HEK293 (cell line): ENCODE results near the gene SMARCB1.

Source experiments
- TCF7L2 ChIP-seq: IDR thresholded peaks from 2 replicates; pipeline ENCODE4 v1.6.1; 2011; ENCODE audit warnings: low read depth, mild to moderate bottlenecking, inconsistent platforms, low read length, moderate library complexity, borderline replicate concordance
- YY1 ChIP-seq: fragments of 450-650 bp; formaldehyde crosslinking; IDR thresholded peaks from 2 replicates; pipeline ENCODE4 v1.5.1; 2018; ENCODE audit warnings: missing biosample characterization, missing genetic modification characterization
- ZNF274 ChIP-seq, 2 experiments: fragments of 200-500 bp in 1 of 2; fragments of 450-650 bp in 1 of 2; sonication (Bioruptor generic) in 1 of 2; formaldehyde crosslinking in 1 of 2; IDR thresholded peaks; 2 replicates each; pipeline versions ENCODE4 v1.5.1 to v1.6.1; 2014 to 2016; ENCODE audit warnings: borderline replicate concordance in 1 of 2, inconsistent platforms in 1 of 2, low read length in 1 of 2, missing biosample characterization in 1 of 2, missing genetic modification characterization in 1 of 2
- ZNF302 ChIP-seq: fragments of 450-650 bp; formaldehyde crosslinking; IDR thresholded peaks from 2 replicates; pipeline ENCODE4 v1.5.1; 2016; ENCODE audit warnings: missing biosample characterization, missing genetic modification characterization, low read depth
- ZNF510 ChIP-seq: fragments of 450-650 bp; formaldehyde crosslinking; IDR thresholded peaks from 2 replicates; pipeline ENCODE4 v1.5.1; 2018; ENCODE audit warnings: mild to moderate bottlenecking, missing genetic modification characterization, missing biosample characterization; ENCODE audit not compliant: insufficient replicate concordance
- ZNF621 ChIP-seq: fragments of 450-650 bp; formaldehyde crosslinking; IDR thresholded peaks from 2 replicates; pipeline ENCODE4 v1.5.1; 2017; ENCODE audit warnings: missing biosample characterization, missing genetic modification characterization
- TF ChIP-seq, protein P1 (sequence below): fragments of 450-650 bp; formaldehyde crosslinking; IDR thresholded peaks from 2 replicates; pipeline ENCODE4 v1.5.1; 2016; ENCODE audit warnings: missing biosample characterization, missing genetic modification characterization

DNA sequence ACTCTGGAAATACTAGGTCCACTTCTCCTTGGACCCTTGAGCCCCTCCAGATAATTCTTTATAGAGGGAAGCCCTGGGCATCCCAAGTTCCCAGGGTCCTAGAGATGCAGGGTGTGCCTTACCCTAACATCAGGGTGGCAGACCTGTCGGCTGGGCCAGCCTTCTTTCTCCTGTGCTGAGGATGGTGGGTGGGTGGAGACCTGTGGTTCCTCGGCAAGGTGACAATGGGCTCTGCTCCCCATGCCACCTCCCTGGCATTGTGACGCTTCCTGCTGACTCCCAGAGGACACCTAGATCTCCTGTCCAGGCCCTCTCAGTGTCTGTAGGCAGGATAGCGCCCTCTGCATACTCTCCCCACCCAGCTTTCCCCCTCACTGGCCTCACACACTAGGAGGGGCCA is 55.8 kb downstream of the SMARCB1 start:
- TF ChIP-seq, protein P1, sequence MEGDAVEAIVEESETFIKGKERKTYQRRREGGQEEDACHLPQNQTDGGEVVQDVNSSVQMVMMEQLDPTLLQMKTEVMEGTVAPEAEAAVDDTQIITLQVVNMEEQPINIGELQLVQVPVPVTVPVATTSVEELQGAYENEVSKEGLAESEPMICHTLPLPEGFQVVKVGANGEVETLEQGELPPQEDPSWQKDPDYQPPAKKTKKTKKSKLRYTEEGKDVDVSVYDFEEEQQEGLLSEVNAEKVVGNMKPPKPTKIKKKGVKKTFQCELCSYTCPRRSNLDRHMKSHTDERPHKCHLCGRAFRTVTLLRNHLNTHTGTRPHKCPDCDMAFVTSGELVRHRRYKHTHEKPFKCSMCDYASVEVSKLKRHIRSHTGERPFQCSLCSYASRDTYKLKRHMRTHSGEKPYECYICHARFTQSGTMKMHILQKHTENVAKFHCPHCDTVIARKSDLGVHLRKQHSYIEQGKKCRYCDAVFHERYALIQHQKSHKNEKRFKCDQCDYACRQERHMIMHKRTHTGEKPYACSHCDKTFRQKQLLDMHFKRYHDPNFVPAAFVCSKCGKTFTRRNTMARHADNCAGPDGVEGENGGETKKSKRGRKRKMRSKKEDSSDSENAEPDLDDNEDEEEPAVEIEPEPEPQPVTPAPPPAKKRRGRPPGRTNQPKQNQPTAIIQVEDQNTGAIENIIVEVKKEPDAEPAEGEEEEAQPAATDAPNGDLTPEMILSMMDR (tag by site-specific recombination), result no peak
- no peak for TF ChIP-seq ZNF274 (IDR thresholded peaks at IDR 0.05; ENCODE audit: low read length)
- TF ChIP-seq ZNF274 (tag by site-specific recombination; IDR thresholded peaks at IDR 0.05; ENCODE audit: borderline replicate concordance), result no peak
- TF ChIP-seq TCF7L2, result no peak
- no peak for TF ChIP-seq ZNF302
- TF ChIP-seq ZNF510, result no peak
- TF ChIP-seq ZNF621 (tag by site-specific recombination), result no peak
- TF ChIP-seq YY1 (tag by site-specific recombination), result no peak
